DMS53 (cell line): ENCODE measurements around the gene VAT1.
"Not testable (repeated sequence)": the region's sequence is repeated elsewhere in the genome, so short reads cannot be mapped to it uniquely, and the experiment has no call there.

Experiments
- DNase-seq: peaks from one replicate; lab custom pipeline; 2025; lab: John Stamatoyannopoulos, UW

VAT1 gene

DNA sequence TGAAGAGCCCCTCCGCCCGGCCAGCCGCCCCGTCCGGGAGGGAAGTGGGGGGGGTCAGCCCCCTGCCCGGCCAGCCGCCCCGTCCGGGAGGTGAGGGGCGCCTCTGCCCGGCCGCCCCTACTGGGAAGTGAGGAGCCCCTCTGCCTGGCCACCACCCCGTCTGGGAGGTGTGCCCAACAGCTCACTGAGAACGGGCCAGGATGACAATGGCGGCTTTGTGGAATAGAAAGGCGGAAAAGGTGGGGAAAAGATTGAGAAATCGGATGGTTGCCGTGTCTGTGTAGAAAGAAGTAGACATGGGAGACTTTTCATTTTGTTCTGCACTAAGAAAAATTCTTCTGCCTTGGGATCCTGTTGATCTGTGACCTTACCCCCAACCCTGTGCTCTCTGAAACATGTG lies 48.9 kb downstream of the VAT1 start:
- DNase-seq = not testable (repeated sequence)

- no peak for DNase-seq
Observed at GRCh38 chr17:42971589-42971988, 50.6 kb downstream of the VAT1 start.

GRCh38 chr17:42969001-42969581 lies 53.1 kb downstream of the VAT1 start:
- no peak for DNase-seq

GRCh38 chr17:42967925-42968324 lies 54.3 kb downstream of the VAT1 start:
- peak; percentile 27 for DNase-seq
